Raji (cell line): Measurements from ENCODE around the gene OGA.

Source experiments
- POLR2A ChIP-seq: IDR thresholded peaks from 2 replicates; pipeline ENCODE4 v1.6.1; 2011; ENCODE audit warnings: low read depth, low read length, control low read depth; ENCODE audit not compliant: insufficient read depth

OGA gene

DNA sequence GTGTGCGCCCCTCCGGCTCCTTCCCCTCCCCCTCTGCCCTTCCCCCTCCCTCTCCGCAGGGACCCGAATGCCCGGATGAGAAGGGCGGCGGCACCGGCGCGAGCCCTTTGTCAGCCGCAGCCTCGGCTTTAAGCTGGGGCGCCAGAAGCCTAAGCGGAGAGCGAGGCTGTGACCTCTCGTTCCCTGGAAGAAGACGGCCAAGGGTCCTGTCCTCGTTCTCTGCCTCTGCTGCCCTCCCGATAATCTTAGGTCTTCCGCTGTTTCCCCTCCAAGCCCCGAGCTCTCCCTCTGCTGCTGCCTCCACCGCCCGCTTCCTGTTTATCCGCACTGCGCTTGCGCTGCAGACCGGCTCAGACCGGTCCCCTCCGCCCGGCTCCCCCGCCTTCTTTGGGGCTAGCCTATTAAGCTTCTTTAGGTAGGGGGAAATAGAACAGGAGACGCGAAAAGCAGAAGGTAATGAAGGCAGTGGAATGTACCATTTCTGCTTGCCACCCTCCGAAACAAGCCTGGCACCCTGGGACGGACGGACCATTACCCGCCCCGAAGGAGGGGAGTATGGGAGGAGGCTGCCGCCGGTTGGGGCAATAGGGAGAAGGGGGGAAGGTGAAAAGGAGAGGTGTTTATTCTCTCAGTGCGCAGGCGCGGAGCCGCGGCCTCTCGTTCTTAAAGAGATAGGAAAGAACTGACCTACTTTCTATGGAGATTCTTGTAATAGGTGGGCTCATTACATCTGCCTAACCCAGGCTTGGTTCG, at the start of gene OGA:
Gene OGA (minus strand): TSS at position 326 of the 753 bp plus-strand sequence. CDS start 422 bp downstream, outside the sequence.
- TF ChIP-seq POLR2A: peak; percentile 83

DNA sequence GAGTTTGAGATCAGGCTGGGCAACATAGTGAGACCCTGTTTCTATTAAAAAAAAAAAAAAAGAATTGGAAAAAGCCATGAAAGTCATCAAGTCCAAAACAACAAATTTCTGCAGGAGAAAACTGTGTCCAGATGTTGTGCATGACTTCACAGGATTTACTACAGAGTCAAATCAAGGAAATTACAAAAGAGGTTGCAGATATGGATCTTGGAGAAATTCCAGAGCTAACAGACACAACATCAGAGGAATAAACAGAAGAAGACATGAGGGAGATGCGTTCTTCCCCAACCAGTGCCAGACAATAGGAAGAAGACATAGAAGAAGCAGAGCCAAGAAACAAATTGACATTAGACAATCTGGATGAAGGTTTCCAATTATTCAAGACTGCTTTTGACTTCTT, 49.7 kb upstream of the OGA start:
- no peak for TF ChIP-seq POLR2A

DNA sequence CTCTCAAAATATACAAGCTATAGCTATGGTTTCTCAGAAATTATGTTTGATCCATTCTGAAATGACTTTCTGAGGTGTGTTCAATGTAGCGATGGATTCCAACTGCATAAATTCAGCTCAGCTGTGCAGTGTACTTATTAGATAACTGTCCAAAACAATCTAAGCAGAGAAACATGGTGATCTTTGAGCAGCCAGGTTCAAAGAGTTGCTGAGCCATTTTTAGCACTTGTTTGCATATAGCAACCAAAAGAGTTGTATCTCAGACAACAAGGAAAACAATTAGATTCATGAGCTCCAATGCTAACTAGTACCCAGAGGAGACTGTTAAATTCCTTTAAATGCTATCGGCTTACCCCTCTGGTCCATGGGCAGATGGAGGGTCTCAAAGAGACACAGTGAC, 41.3 kb upstream of the OGA start:
- TF ChIP-seq POLR2A: no peak

DNA sequence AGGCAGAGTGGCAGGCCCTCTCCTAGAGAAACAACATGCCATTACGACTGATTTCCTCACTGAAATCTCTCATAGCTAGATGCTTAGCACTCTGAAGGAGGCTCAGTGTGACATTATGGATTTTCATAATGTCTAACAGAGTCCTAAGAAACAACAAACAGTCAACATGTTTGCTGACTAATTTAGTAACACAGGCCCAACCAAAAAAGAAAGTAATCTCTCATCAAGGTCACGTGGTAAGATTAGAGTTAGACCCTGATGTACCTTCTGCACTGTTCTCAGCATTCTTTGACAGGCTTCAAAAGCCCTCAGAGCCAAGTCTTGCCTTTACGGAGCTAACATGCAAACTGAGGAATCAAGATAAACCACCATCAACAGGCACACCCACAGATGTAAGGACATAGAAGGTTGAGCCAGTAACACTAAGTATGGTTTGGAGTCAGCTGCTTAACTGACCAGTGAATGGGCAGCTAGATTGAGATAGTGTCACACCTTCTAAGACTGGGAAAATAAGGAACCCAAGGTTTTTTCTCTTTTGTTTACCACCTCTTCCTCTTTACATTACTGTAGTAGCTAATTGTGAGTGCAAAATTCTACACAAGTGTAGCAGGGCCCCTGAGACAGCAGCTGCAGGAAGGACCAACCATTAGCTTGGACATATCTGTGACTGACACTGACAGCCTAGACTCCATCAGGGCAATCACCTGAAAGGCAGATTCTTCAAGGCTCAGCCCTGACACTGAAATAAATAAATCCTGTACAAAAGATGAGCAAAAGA, 40.7 kb upstream of the OGA start:
- no peak for TF ChIP-seq POLR2A

DNA sequence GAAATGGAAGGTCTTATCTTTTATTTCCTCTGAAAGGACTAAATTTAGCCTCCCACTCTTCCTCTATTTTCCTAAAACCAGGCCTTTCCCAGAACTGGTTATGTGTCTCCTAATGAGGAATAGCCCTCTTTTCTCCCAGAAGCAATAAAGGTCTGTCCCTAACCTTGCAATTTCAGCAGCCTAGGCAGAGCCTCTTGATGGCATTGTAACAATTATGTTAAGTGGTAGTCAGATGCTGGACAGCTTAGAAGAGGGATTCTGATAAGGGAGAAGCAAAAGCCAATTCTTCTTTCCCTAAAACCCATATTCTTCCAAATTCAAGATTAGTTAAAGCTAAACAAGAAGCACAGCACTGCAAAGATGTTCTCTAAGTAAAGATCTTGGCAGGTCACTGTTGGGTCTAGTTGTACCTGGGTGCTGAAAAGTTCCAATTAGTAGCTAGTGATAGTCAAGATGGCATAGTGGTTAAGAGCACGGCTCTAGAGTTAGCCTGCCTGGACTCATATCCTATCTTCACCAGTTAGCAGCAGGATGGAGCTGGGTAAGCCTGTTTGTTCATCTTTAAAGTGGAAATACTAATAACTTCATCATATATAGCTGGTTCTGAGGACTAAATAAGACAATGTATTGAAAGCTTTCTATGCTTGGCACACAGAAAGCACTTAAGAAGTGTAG, 39.7 kb upstream of the OGA start:
- TF ChIP-seq POLR2A: no peak

DNA sequence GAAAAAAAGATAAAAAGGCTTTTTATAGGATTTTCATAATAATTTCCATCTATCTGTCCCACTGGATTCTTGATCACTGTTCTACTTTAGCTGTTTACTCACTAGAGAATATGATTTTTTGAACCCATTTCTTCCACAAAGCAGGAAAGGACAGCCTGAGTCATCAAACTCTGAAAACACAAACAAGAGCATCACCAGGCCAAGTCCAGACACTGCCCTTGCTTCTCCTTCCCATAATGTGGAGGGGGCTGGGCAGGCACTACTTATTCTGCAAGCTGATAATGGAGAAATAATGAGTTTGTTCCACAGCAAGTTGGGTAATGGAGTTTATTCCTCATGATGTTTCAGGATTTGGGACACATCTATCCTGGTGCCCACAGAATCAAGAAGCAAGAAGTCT, 38.4 kb upstream of the OGA start:
- TF ChIP-seq POLR2A: no peak

DNA sequence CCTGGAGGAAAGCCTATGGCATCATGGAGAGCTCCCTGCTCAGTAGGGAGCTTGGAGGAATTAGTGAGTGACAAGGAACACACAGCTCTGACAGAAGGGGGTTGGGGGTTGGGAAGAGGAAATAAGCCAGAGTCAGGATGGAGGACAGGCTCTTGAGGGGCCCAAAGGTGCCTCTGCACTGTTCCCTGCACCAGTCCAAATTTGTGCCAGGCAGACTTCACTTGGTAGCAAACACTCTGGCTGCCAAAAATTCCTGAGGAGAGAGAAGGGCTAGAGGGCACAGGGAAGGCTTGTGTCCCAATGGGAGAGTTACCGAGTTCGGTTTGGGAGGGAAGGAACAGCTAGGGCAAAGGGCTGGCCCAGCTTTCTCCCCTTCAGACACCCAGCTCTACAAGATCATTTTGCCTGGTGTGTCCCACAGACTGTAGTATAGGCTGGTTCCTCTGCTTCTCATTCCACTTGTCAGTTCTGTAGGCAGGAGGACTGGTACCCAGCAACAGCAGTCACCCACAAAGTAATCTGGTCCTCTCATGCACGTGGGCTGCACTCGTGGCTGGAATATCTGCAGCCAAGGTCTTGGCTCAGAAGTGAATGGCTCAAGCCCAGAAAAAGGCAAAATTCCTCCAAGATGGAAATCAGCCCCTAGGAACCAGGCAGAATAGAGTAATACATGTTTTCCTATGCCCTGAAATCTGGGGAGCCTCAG, 33.3 kb upstream of the OGA start:
- no peak for TF ChIP-seq POLR2A

DNA sequence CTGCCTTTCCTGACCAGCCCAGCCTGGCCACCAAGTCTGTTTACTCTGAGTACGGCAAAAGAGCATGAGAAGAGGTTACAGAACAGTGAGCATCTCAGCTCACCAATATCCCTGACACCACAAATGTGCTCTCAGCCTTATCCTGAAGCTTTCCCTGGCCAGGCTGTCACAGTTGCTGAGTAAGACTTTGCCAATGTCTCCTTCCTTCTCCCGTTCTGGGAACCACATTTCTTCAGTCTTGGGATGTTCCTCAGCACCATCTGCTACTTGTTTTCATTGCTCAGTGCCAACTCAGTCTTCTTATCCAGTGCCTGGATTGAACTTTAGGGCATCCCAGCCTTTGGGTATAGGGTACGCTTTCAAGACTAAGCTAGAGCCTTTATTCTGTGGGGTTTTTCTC, 32.5 kb upstream of the OGA start:
- no peak for TF ChIP-seq POLR2A

DNA sequence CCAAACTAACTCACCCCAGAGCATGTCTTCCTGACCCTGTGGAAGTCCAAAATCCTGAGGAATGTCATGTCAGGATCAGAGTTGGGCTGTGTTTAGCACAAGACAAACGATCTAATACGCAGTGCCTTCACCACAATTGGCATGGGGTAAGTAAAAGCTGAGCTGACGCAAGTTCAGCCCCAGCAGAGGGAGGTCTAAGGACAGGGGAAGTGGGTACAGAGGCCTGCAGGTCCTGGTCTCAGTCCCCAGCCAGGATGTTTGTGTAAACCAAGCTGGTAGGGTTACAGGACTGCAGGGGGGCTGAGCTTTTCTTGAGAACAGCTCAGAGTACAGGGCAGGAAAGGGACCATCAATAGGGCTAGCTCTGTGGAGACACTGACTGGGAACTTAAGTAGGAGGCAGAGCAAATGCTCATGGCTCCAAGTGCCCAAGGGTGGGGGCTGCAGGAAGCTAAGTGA, 30.7 kb upstream of the OGA start:
- TF ChIP-seq POLR2A: no peak

DNA sequence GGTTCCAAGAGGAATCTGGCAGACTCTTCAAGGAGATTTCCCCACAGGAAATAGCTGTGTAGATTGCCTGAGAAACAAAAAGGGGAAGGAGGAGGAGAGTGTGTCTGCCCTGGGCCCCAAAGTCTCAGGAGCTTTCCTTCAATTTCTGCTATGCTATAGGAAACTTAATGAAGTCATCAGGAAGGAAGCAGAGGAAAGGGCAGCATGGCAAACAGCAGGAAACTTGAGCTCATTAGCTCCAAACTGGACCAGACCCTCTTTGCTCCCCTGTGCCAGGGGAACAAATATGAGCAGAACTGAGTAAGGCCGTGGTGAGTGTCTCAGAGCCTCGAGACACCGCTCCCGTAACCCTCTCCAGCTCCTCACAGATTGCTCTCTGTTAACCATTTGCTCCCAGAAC, 30.2 kb upstream of the OGA start:
- no peak for TF ChIP-seq POLR2A

DNA sequence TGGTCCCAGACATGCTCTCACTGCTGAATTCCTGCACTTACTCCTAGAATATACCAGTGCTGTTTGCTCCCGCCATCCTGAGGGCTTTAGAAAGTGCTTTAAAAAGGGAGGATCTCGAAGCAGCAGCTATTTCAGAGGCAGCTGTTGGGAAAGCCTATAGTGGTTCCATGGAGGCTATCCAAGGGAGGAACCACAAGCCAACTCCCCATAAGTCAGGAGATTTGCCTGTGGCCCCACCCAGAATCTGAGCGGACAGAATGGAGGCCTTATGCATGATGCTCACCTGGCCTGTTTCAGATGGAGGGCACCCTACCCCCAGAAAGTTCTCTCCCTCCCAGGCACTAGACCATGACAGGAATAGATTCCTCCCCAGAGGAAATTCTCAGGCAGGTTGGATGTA, 27.6 kb upstream of the OGA start:
- no peak for TF ChIP-seq POLR2A

DNA sequence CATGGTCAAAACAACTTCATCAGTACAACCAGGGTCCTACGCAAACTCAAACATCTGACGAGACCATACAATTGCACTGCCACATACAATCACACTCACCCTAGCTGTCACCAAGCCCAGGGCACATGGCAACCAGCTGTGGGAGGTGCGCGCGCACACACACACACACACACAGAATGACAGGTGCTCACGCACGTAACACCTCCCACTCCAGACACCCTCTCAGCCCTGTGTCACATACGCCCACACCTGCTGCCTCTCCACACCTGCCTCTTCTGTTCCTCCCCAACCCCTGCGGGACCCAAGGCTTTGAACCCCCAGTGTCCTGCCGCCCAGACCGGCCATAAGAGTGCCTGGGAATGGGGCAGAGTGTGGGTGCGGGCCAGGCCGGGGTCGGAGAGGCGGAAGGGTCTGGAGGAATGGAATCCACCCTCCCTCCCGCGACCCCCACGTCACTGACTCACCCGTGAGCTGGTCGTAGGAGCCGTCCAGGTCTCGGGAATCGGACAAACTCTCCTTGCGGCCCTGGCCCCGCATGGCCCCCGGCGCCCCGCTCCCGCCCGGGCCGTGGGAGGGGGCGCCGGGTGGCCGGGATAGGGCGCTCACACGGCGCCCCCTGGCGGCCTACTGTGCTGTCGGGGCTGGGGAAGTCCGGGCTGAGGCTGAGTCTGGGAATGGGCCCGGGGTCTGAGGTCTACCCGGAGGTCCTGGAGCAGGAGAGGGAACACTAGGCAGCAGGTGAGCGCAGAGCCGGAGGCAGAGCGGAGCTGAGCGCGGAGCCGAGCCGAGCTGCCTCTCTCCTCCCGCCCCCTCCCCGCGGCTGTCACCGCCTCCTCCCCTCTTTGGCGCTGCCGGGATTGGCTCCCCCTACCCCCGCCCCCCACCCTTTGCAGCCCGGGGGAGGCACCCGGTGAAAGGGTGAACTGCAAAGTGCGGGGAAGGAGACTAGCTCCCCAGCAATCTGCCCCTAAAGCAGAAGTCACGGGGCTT, 25.1 kb upstream of the OGA start, which contains the start of gene KCNIP2:
Gene KCNIP2 (minus strand): TSS at position 769 of the 990 bp plus-strand sequence. CDS start 232 bp downstream, at position 537.
- 0 out of 2 replicates have a peak, but pooled peaks have one; percentile 28 for TF ChIP-seq POLR2A

DNA sequence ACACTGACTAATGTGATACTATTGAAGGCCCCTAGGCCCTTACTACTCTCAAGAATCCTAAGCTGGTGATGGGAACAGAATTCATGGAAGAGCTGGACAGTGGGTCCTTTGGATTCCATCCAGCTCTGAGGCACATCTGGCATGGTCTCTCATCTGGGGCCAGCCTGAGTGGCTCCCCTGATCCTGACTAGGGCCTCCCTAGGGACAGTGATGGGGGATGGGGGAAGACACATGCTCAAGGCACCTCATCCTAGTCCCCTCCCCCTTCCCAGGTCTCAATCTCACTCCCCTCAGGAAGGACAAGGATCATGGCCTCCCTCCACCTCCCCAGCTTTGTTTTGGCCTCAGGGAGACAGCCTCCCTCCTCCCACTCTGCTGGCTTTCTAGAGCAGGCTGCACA, 23.6 kb upstream of the OGA start:
- no peak for TF ChIP-seq POLR2A
